BJ (cell line): Measurements from ENCODE around the gene IL2RG. TPM values are rescaled to one million over a fixed set of nuclear protein-coding genes. Genes with fewer than 3 reads are reported as not detected.

Experiments
- CTCF ChIA-PET: fragments of 350-600 bp; formaldehyde crosslinking; extraction: SDS; loops from one replicate; lab custom pipeline; 2021; ENCODE audit warnings: antibody characterized with exemption, inconsistent platforms; lab: Yijun Ruan, JAX
- POLR2A ChIA-PET: fragments of 300-600 bp; sonication (Branson Sonifier 250); formaldehyde crosslinking; extraction: SDS; loops from one replicate; lab custom pipeline; 2021; ENCODE audit warnings: antibody characterized with exemption; lab: Charles Lee
- DNase-seq: peaks from one replicate; pipeline ENCODE4 v3.0.0-alpha.2; 2011; ENCODE audit warnings: low read depth
- H3K27me3 ChIP-seq: 2 replicates; pipeline ENCODE4 v1.6.0; 2011; ENCODE audit warnings: low read length; ENCODE audit not compliant: control insufficient read depth, insufficient read depth
- H3K36me3 ChIP-seq: 2 replicates; pipeline ENCODE4 v1.5.1; 2011; ENCODE audit warnings: low read length; ENCODE audit not compliant: control insufficient read depth, insufficient read depth
- H3K4me3 ChIP-seq: 2 replicates; pipeline ENCODE4 v1.5.1; 2011; ENCODE audit warnings: low read depth, mild to moderate bottlenecking, control low read depth, low read length
- polyA plus RNA-seq: library from polyadenylated mRNA; depleted of rRNA; stranded (reverse); fragments of >200 nt; gene quantifications from 2 replicates; pipeline ENCODE4 v1.2.3, GENCODE V29; 2011; rRNA removed
- small RNA-seq: library from RNA; depleted of rRNA; stranded (forward); fragments of <200 nt; gene quantifications from one replicate; pipeline ENCODE3, GENCODE V24; 2012; ENCODE audit warnings: low replicate concordance, low read depth; ENCODE audit not compliant: insufficient read length
- TF ChIP-seq, protein P1 (sequence below): IDR thresholded peaks from 2 replicates; pipeline ENCODE4 v1.5.1; 2011; ENCODE audit warnings: low read depth, mild to moderate bottlenecking, control low read depth, inconsistent platforms, low read length, moderate library complexity; ENCODE audit not compliant: insufficient read depth

IL2RG gene
- polyA plus RNA-seq, 1 experiment = 0.13 TPM

DNA sequence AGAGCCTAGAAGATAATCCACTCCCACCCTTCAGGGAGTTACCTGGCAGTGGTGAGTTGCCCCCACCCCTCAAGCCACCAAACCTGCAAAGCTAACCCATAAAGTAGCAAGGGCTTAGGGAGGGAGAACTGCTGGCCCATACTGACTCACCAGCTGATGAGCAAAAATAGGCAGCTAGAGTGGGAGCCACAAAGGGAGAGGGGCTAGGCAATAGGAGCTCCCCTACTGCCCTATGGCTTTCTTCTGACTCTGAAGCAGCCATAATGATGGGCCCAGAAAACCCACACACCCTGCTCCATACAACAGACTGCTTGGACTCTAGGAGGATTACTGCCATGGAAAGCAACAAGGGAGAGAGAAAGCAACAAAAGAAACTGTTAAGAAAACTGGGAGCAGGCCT, 51.2 kb downstream of the IL2RG start:
- TF ChIP-seq, protein P1, sequence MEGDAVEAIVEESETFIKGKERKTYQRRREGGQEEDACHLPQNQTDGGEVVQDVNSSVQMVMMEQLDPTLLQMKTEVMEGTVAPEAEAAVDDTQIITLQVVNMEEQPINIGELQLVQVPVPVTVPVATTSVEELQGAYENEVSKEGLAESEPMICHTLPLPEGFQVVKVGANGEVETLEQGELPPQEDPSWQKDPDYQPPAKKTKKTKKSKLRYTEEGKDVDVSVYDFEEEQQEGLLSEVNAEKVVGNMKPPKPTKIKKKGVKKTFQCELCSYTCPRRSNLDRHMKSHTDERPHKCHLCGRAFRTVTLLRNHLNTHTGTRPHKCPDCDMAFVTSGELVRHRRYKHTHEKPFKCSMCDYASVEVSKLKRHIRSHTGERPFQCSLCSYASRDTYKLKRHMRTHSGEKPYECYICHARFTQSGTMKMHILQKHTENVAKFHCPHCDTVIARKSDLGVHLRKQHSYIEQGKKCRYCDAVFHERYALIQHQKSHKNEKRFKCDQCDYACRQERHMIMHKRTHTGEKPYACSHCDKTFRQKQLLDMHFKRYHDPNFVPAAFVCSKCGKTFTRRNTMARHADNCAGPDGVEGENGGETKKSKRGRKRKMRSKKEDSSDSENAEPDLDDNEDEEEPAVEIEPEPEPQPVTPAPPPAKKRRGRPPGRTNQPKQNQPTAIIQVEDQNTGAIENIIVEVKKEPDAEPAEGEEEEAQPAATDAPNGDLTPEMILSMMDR = no peak
- ChIA-PET CTCF (no interaction called here), POLR2A (no interaction called here)
- Histone ChIP-seq H3K36me3 (peaks cover 9% of the 10 kb centered on the region), H3K4me3 (no peak overlapping the region), H3K27me3 (no peaks in the 10 kb centered on the region)
- no peak for DNase-seq

DNA sequence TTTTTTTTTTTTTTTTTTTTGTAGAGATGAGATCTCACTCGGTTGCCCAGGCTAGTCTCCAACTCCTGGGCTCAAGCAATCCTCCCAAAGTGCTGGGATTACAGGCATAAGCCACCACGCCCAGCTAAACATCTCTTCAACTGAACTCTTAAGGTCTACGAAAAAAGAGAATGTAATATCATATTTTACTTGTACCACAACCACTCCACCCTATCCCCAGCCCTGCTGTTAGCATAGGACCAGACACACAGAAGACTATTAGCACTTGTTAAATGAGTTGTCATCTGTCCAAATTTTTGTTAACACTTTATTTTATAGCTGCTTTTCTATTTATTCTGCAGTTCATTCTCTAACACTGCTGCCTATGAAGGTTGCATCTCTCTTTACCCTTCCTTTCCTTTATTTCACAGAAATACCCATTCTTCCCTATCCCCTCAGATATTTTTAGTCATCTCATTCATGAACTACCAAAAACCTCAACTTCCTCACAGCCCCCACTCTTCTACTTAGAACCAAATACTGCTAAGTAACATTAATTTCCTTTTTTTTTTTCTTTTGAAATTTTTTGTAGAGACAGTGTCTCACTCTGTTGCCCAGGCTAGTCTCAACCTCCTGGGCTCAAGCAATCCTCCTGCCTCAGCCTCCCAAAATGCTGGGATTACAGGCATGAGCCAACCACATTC, 53.4 kb downstream of the IL2RG start:
- ChIA-PET CTCF (no interaction called here), POLR2A (no interaction called here)
- peaks cover 10% of the 10 kb centered on the region for H3K36me3 ChIP-seq
- no peak overlapping the region for H3K4me3 ChIP-seq
- DNase-seq = no peak
- TF ChIP-seq, protein P1 = no peak
- H3K27me3 ChIP-seq = no peaks in the 10 kb centered on the region

Small RNA genes within 50 kb of the gene (small RNA-seq; reads per million reads assigned to genes)
- not detected for gene CXorf65

Other genes with a start within 250 kb of the IL2RG start
- not detected in 2 replicates for gene TEX11, start 202.9 kb downstream of the IL2RG start, polyA plus RNA-seq
- gene SLC7A3, start 180.5 kb downstream of the IL2RG start, polyA plus RNA-seq = not detected in 2 replicates
- 76.2 and 82.5 TPM in 2 replicates for gene SNX12, start 43.2 kb downstream of the IL2RG start, polyA plus RNA-seq
- 2.1 and 2.4 TPM in 2 replicates for gene FOXO4, start 15.7 kb downstream of the IL2RG start, polyA plus RNA-seq
- gene CXorf65, start 4.8 kb downstream of the IL2RG start, polyA plus RNA-seq = not detected in 2 replicates
- gene MED12, start 7.0 kb upstream of the IL2RG start, polyA plus RNA-seq = 10.0 and 12.4 TPM in 2 replicates
- 0.22 and 0.27 TPM in 2 replicates for gene NLGN3, start 33.3 kb upstream of the IL2RG start, polyA plus RNA-seq
- not detected in 2 replicates for gene GJB1, start 111.6 kb upstream of the IL2RG start, polyA plus RNA-seq
- gene ZMYM3, start 142.6 kb upstream of the IL2RG start, polyA plus RNA-seq = 18.3 and 25.1 TPM in 2 replicates
- 233 and 276 TPM in 2 replicates for gene NONO, start 172.1 kb upstream of the IL2RG start, polyA plus RNA-seq
- gene ITGB1BP2, start 190.2 kb upstream of the IL2RG start, polyA plus RNA-seq = 6.8 and 10.5 TPM in 2 replicates